ENCODE results near the gene CEP350.

CEP350 gene

DNA sequence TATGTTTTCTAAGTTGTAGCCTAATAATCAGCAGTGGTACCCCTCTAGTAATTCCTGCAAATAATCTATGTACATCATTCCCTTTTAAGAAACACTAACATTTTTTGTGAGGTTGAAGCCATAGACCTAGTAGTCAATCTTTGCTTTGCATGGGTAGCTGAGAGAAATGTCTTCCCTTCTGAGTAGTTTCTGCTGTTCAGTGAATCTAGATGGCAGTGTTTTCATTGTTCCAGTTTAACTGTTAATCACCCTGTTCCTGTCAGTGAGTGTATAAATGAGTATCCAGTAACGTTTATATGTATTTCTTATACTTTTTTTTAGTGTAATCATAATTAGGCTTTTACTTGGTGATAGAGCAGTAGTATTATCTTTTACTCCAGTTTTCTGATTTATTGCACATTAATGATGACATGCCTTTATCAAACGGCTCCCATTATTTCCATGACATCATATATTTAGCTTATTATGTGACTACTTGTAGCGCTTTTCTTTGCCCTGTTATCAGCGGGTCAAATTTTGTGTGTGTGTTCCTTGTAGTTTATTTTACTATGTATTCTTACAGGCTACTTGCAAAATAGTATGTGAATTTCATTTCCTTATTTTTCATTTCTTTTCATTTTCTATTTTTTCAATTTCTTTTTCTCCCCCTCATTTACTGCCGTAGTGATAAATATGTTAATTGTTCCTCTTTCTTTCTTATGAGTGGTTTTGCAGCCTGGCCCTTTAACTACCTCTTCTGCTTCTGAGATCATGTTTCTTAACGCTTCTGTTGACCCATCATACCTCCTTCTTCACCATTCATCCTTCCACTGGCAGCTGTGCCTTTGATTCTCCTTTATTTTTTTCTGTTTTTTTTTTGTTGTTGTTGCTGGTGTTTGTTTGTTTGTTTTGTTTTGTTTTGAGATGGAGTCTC is 18.8 kb downstream of the CEP350 start:
- no peak overlapping the region for H3K27ac ChIP-seq
- TF ChIP-seq, protein P1, sequence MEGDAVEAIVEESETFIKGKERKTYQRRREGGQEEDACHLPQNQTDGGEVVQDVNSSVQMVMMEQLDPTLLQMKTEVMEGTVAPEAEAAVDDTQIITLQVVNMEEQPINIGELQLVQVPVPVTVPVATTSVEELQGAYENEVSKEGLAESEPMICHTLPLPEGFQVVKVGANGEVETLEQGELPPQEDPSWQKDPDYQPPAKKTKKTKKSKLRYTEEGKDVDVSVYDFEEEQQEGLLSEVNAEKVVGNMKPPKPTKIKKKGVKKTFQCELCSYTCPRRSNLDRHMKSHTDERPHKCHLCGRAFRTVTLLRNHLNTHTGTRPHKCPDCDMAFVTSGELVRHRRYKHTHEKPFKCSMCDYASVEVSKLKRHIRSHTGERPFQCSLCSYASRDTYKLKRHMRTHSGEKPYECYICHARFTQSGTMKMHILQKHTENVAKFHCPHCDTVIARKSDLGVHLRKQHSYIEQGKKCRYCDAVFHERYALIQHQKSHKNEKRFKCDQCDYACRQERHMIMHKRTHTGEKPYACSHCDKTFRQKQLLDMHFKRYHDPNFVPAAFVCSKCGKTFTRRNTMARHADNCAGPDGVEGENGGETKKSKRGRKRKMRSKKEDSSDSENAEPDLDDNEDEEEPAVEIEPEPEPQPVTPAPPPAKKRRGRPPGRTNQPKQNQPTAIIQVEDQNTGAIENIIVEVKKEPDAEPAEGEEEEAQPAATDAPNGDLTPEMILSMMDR (conservative IDR thresholded peaks at IDR 0.05) = no peak

DNA sequence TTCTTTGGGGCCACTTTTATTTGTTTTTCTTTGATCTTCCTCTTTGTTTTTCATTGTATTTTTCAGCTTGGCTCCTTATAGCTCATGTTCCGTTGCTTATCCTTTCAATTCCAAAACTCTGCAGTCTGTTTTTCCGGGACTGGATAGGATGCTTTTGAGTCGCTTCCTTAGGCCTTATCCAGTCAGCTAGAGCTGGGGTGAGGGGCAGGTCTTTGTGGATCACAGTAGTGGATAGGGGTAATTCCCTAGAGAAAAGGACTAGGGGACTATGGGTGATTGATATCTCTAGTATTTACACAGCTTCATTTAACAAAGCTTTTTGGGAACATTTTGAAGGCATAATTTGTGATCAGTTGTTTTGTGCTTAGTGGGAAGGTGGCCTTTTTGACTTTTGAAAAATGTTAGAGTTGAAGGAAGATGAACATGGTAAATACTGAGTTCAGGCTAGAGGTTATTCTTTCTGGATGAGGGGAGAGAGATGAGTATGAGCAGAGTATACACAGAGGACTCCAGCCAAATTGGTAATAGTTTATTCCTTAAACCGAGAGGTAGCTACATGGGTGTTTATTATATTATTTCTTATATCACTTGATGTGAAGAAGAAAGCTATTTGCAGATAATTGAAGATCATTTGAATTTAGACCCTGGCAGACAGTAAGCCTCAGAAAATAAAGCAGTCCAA is 22.5 kb downstream of the CEP350 start:
- no peak overlapping the region for H3K27ac ChIP-seq
- TF ChIP-seq, protein P1 (conservative IDR thresholded peaks at IDR 0.05) = no peak

DNA sequence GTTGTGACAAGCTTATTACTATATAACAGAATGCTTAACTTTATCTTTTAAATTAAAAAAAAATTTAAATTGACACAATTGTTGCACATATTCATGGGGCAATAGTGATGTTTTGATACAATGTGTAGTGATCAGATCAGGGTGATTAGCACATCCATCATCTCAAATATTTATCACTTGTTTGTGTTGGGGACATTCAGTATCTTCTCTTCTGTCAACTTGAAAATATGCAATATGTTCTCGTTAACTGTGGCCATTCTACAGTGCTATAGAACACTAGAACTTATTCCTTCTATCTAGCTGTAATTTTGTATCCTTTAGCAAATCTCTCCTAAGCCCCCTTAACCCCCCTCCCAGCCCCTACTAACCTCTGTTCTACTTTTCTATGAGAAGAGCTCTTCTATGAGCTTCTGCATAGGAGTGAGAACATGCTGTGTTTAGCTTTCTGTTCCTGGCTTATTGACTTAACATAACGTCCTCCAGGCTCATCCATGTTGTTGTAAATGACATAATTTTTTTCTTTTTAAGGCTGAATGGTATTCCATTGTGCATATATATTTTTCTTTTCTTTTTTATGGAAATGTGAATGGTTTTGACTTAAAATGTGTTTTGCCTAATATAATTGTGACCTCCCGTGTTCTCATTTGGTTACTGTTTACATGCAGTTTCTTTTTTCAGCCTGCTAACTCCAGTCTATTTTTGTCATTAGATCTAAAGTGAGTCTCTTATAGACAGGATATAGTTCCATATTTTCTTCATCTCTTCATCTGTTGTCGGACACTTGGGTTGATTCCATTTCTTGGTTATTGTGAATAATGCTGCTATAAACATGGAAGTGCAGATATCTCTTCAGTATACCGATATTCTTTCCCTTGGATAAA is 23.8 kb downstream of the CEP350 start:
- no peak overlapping the region for H3K27ac ChIP-seq
- TF ChIP-seq, protein P1 (conservative IDR thresholded peaks at IDR 0.05) = no peak

DNA sequence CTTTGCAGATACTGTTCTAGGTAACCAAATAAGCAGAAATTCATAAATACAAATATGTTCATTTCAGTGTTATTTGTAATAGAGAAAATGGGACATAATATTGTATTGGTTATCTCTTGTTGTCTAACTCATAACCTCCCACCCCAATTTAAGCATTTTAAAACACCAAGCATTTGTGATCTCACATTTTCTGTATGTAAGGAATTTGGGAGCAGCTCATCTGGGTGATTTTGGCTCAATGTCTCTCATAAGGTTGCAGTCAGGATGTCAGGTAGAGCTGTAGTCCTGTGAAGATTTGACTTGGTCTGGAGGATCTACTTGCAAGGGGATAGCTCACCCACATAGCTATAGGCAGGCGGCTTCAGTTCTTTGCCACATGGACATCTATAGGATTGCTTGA is 29.5 kb downstream of the CEP350 start:
- TF ChIP-seq, protein P1 (conservative IDR thresholded peaks at IDR 0.05) = no peak
- no peak overlapping the region for H3K27ac ChIP-seq

DNA sequence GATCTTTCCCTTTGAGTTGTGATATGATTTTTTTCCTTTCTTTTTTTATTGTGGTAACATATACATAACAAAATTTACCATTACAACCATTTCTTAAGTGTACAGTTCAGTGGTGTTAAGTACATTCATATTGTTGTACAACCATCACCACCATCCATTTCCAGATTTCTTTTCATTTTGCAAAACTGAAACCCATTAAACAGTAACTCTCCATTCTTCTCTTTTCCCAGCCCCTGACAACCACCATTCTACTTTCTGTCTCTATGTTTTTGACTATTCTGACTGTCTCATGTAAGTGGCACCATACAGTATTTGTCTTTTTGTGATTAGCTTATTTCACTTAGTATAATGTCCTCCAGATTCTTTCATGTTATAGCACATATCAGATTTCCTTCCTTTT is 30.3 kb downstream of the CEP350 start:
- TF ChIP-seq, protein P1 (conservative IDR thresholded peaks at IDR 0.05) = no peak
- H3K27ac ChIP-seq = no peak overlapping the region

DNA sequence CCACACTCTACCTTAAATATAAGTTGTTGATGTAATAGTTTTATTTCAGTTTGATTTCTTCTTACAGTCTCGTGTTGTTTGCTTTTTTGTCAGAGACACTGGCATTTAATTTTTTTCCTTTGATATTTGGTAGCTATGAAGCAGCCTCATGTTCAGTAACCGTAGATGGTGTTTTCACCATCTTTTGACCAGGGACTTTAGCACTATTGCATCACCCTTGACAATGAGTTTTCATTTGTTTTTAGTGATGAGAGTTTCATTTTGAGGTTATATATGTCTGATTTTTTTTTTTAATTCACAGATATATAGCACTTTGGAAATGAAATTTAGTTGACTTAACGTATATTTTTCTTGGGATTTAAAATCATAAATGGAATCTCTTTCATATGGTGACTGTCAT is 36.2 kb downstream of the CEP350 start:
- TF ChIP-seq, protein P1 (conservative IDR thresholded peaks at IDR 0.05) = no peak
- no peak overlapping the region for H3K27ac ChIP-seq

DNA sequence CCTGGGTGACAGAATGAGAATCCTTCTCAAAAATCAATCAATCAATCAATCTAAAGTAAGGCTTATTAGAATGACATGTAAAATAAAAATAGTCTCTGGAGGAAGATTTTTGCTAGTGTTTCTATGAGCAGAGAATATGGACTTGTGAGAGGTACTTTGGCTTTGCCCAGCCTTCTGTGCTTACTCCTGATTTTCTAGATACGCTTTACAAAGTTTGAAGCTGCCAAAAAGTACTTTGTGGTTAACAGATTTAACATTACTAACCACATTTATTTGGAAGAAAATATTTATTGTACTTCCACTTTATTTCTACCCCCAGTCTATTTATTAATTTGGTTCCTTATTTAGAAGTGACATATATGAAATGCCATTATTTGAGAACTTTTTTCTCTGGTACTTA is 41.0 kb downstream of the CEP350 start:
- TF ChIP-seq, protein P1 (conservative IDR thresholded peaks at IDR 0.05) = no peak
- H3K27ac ChIP-seq = no peak overlapping the region
